GM08714 (cell line): ENCODE data around the gene COG8.
"Not testable (repeated sequence)": the region's sequence is repeated elsewhere in the genome, so short reads cannot be mapped to it uniquely, and the experiment has no call there.

ENCODE experiments used
- H3K4me3 ChIP-seq: fragments of 200-500 bp; sonication (Bioruptor generic); 2 replicates; pipeline ENCODE4 v1.5.1; 2014; ENCODE audit warnings: mild to moderate bottlenecking, low read length, inconsistent platforms
- ZNF274 ChIP-seq: IDR thresholded peaks from 2 replicates; pipeline ENCODE4 v1.6.1; 2012; ENCODE audit warnings: mild to moderate bottlenecking, low read depth, low read length

The COG8 gene

GRCh38 chr16:69301187-69301586, 38.2 kb downstream of the COG8 start:
- TF ChIP-seq ZNF274, result no peak
- H3K4me3 ChIP-seq, result no peak overlapping the region

- TF ChIP-seq ZNF274, result no peak
- H3K4me3 ChIP-seq, result no peak overlapping the region
Observed at GRCh38 chr16:69298261-69298660, 41.1 kb downstream of the COG8 start.

GRCh38 chr16:69296771-69297170, 42.6 kb downstream of the COG8 start:
- H3K4me3 ChIP-seq, result not testable (repeated sequence)

- TF ChIP-seq ZNF274, result no peak
- no peak overlapping the region for H3K4me3 ChIP-seq
Observed at GRCh38 chr16:69294051-69294450, 45.3 kb downstream of the COG8 start.

- no peak for TF ChIP-seq ZNF274
- no peak overlapping the region for H3K4me3 ChIP-seq
Observed at GRCh38 chr16:69293401-69293800, 46.0 kb downstream of the COG8 start.

GRCh38 chr16:69291657-69292056, 47.7 kb downstream of the COG8 start:
- not testable (repeated sequence) for H3K4me3 ChIP-seq

GRCh38 chr16:69286941-69287713, 52.2 kb downstream of the COG8 start:
- no peak overlapping the region for H3K4me3 ChIP-seq
- no peak for TF ChIP-seq ZNF274

- no peak overlapping the region for H3K4me3 ChIP-seq
- TF ChIP-seq ZNF274, result no peak
Observed at GRCh38 chr16:69285240-69285639, 54.1 kb downstream of the COG8 start.

- no peak overlapping the region for H3K4me3 ChIP-seq
- no peak for TF ChIP-seq ZNF274
Observed at GRCh38 chr16:69283851-69284250, 55.5 kb downstream of the COG8 start.

- TF ChIP-seq ZNF274, result no peak
- no peak overlapping the region for H3K4me3 ChIP-seq
Observed at GRCh38 chr16:69277413-69277812, 62.0 kb downstream of the COG8 start.
